ENCODE data around the gene TSGA10IP. TPM values are rescaled to one million over a fixed set of nuclear protein-coding genes. Genes with fewer than 3 reads are reported as not detected.
A peak's percentile ranks its signal among the peaks of the same experiment; 100 is the strongest.

The TSGA10IP gene
- total RNA-seq, 1 donor from 2014 or later, result 0.68 TPM

- peak overlapping the region; percentile 83 for H3K4me3 Mint-ChIP-seq
- no peaks in the 10 kb centered on the region for H3K9me3 Mint-ChIP-seq
- H3K4me1 Mint-ChIP-seq (ENCODE audit: unreplicated experiment), result peaks cover 16% of the 10 kb centered on the region
- DNase-seq (ENCODE audit: extremely low spot score, unreplicated experiment), result no peak
- TF ChIP-seq CTCF (conservative IDR thresholded peaks at IDR 0.05), result no peak
- no peaks in the 10 kb centered on the region for H3K27me3 Mint-ChIP-seq
- H3K36me3 Mint-ChIP-seq, result no peaks in the 10 kb centered on the region
- H3K27ac Mint-ChIP-seq, result no peak overlapping the region
Observed at GRCh38 chr11:65915821-65916251, 29.4 kb upstream of the TSGA10IP start.

DNA sequence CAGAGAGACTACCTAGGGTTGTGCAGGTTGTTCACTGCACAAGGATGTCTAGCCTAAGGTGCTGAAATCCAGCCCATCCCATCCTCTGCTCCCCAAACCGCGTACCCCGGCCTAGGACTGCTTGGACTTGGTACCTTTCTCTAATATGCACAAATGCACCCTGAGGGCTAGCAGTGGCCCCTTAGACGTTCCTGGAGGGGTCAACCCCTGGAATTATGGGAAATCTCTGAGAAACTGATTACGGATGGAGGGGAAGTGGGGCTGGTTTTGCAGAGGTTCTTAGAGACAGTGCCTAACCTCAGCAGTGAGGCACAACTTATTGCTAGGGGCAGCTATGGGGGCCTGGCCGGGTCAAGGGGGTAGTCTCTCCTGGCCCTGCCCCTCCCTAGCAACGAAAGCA lies 28.9 kb upstream of the TSGA10IP start:
- Mint-ChIP-seq H3K36me3 (no peaks in the 10 kb centered on the region), H3K9me3 (no peaks in the 10 kb centered on the region), H3K4me1 (ENCODE audit: unreplicated experiment) (peaks cover 16% of the 10 kb centered on the region), H3K4me3 (peak overlapping the region; percentile 83), H3K27me3 (no peaks in the 10 kb centered on the region), H3K27ac (peak overlapping the region; percentile 51)
- TF ChIP-seq CTCF (conservative IDR thresholded peaks at IDR 0.05), result no peak
- DNase-seq (ENCODE audit: extremely low spot score, unreplicated experiment), result no peak

DNA sequence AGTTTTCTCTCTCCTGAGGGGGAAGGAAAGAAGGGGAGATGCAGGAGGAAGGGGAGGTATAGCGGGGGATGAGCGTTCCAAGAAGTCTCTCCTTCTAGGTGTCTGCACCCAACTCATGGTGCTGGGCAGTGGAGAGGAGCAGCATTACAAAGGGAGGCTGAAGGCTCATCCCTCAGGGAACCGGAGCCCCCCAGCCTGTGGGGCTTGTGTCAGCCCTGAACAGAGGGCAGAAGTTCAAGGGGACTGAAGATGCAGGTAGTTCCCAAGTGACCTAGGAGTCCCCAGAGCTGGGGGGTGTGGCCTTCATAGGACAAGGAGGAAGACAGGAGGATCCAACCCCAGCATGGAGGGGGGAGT lies 28.2 kb upstream of the TSGA10IP start:
- Mint-ChIP-seq H3K27me3 (no peaks in the 10 kb centered on the region), H3K4me3 (peak overlapping the region; percentile 83), H3K27ac (peak overlapping the region; percentile 74), H3K9me3 (no peaks in the 10 kb centered on the region), H3K36me3 (no peaks in the 10 kb centered on the region), H3K4me1 (ENCODE audit: unreplicated experiment) (peaks cover 16% of the 10 kb centered on the region)
- no peak for TF ChIP-seq CTCF (conservative IDR thresholded peaks at IDR 0.05)
- no peak for DNase-seq (ENCODE audit: extremely low spot score, unreplicated experiment)

DNA sequence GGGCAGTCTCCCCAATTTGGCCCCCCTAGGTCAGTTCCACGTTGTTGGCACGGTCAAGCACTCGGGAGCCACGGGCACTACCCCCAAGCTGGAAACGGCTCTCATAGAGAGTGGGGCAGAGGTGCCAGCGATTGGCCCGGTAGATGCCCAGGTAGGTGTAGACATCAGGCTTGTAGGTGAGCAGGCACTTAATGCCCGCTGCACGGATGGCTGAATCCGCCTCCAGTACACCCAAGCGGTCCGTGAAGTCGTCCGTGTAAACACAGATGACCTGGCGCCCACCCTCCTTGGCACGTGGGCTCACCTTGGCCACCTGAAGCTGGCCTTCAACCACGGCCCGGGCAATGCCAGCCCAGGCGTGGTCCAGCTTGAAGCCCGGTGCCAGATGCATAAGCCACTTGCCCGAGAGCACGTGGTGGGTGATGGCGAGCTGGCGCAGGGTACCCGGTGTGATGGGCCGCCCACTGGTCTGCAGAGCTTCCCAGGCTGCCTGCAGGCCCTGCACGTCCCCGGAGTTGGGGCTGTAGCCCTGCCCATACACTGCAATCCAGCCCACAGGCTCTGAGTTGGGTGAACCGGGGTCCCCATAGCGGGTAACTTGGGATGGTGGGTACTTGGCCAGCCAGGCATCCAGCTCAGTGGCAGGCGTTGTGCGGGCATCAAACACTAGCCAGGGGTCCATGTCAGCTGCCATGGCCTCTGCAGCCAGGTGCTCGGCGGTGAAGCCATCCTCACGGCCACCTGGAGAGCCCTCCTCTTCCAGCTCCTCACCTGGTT lies 27.7 kb upstream of the TSGA10IP start:
- no peak for TF ChIP-seq CTCF (conservative IDR thresholded peaks at IDR 0.05)
- peaks cover 16% of the 10 kb centered on the region for H3K4me1 Mint-ChIP-seq (ENCODE audit: unreplicated experiment)
- peak overlapping the region; percentile 74 for H3K27ac Mint-ChIP-seq
- no peaks in the 10 kb centered on the region for H3K9me3 Mint-ChIP-seq
- peaks cover 1% of the 10 kb centered on the region for H3K36me3 Mint-ChIP-seq
- H3K27me3 Mint-ChIP-seq, result no peaks in the 10 kb centered on the region
- DNase-seq (ENCODE audit: extremely low spot score, unreplicated experiment), result no peak
- peak overlapping the region; percentile 86 for H3K4me3 Mint-ChIP-seq

DNA sequence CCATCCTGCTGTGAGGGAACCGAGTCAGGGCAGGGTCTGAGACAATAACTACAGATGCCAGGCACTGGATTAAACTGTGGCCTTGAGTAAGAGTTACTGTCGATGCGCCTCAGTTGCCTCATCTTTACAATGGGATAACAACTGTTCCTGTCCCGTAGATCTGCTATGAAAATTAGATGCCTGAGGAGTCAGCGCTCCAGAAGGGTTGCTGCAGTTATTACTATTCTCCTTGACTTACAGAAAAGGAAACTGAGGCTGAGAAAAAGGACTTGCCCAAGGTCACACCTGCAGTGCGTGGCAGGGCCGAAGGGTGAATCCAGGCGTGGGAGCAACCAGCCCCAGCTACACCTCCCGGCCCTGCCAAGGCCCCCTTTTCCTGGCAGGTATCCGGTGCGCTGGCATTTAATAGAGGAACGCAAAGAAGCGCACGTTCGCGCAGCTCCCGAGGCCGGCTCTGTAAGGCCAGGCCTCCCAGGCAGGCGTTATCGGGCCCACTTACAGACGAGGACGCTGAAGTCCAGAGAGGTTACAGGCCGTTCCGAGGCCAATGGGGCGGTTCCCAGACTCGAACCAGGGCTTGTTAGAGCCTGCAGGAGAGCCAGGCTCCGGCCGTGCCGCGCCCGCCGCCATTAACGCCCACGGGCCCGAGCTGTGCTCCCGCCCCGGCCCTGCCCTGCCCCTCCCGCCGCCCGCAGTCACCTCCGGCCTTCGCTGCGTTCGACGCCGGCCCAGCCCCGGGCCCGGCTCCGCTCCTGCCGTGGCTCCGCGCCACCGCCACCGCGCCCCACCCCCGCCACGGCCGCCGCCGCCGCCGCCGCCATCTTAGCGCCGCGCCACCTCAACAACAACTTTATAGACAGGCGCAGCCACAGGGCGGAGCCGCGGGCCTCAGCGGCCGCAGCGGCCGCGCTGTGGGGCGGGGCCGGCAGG lies 26.8 kb upstream of the TSGA10IP start, which contains the start of gene C11orf68:
Gene C11orf68 (minus strand): TSS at position 852 of the 930 bp plus-strand sequence. CDS start 31 bp downstream, at position 821.
- no peaks in the 10 kb centered on the region for H3K9me3 Mint-ChIP-seq
- H3K36me3 Mint-ChIP-seq, result peaks cover 4% of the 10 kb centered on the region
- no peaks in the 10 kb centered on the region for H3K27me3 Mint-ChIP-seq
- no peak for DNase-seq (ENCODE audit: extremely low spot score, unreplicated experiment)
- peak within 1 kb of the TSS; percentile 91 for H3K4me3 Mint-ChIP-seq
- no peak for TF ChIP-seq CTCF (conservative IDR thresholded peaks at IDR 0.05)
- peaks cover 16% of the 10 kb centered on the region for H3K4me1 Mint-ChIP-seq (ENCODE audit: unreplicated experiment)
- H3K27ac Mint-ChIP-seq, result peak within 1 kb of the TSS; percentile 79

Measured in type B pancreatic cell (in vitro differentiated cells).